ENCODE results near the gene SHC2.
"Not testable (repeated sequence)": the region's sequence is repeated elsewhere in the genome, so short reads cannot be mapped to it uniquely, and the experiment has no call there.

- TF ChIP-seq, protein P1, sequence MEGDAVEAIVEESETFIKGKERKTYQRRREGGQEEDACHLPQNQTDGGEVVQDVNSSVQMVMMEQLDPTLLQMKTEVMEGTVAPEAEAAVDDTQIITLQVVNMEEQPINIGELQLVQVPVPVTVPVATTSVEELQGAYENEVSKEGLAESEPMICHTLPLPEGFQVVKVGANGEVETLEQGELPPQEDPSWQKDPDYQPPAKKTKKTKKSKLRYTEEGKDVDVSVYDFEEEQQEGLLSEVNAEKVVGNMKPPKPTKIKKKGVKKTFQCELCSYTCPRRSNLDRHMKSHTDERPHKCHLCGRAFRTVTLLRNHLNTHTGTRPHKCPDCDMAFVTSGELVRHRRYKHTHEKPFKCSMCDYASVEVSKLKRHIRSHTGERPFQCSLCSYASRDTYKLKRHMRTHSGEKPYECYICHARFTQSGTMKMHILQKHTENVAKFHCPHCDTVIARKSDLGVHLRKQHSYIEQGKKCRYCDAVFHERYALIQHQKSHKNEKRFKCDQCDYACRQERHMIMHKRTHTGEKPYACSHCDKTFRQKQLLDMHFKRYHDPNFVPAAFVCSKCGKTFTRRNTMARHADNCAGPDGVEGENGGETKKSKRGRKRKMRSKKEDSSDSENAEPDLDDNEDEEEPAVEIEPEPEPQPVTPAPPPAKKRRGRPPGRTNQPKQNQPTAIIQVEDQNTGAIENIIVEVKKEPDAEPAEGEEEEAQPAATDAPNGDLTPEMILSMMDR (optimal IDR thresholded peaks at IDR 0.05 in 1 of 3, IDR thresholded peaks at IDR 0.05 in 1 of 3, conservative IDR thresholded peaks at IDR 0.05 in 1 of 3; ENCODE audit: extremely low read depth in 1 of 3, insufficient read depth in 2 of 3, low read length in 3 of 3): not testable (repeated sequence)
- not testable (repeated sequence) for TF ChIP-seq EZH2 (IDR thresholded peaks at IDR 0.05; ENCODE audit: low read length)
These were observed 20.3 kb upstream of the SHC2 start for GRCh38 chr19:481100-481499.
